ENCODE data around the gene TAS2R30.

Gene TAS2R30

GRCh38 chr12:11150832-11151231, 16.4 kb upstream of the TAS2R30 start:
- no peak for TF ChIP-seq CTCF (IDR thresholded peaks at IDR 0.05; ENCODE audit: low read depth, low read length)
- H3K4me3 ChIP-seq (ENCODE audit: low read depth, low read length), result no peak overlapping the region

- no peak overlapping the region for H3K4me3 ChIP-seq (ENCODE audit: low read depth, low read length)
- TF ChIP-seq CTCF (IDR thresholded peaks at IDR 0.05; ENCODE audit: low read depth, low read length), result no peak
Observed at GRCh38 chr12:11147420-11147819, 13.0 kb upstream of the TAS2R30 start.

- no peak for TF ChIP-seq CTCF (IDR thresholded peaks at IDR 0.05; ENCODE audit: low read depth, low read length)
Observed at GRCh38 chr12:11144297-11144696, 9.9 kb upstream of the TAS2R30 start.

GRCh38 chr12:11143352-11143751, 8.9 kb upstream of the TAS2R30 start:
- TF ChIP-seq CTCF (IDR thresholded peaks at IDR 0.05; ENCODE audit: low read depth, low read length), result no peak
- no peak overlapping the region for H3K4me3 ChIP-seq (ENCODE audit: low read depth, low read length)

More at GRCh38 chr12:11144297-11144696, 9.9 kb upstream of the TAS2R30 start:
- no peak overlapping the region for H3K4me3 ChIP-seq (ENCODE audit: low read depth, low read length)

GRCh38 chr12:11136075-11136474, 1.6 kb upstream of the TAS2R30 start:
- no peak overlapping the region for H3K4me3 ChIP-seq (ENCODE audit: low read depth, low read length)
- TF ChIP-seq CTCF (IDR thresholded peaks at IDR 0.05; ENCODE audit: low read depth, low read length), result no peak

- H3K4me3 ChIP-seq (ENCODE audit: low read depth, low read length), result no peak overlapping the region
- no peak for TF ChIP-seq CTCF (IDR thresholded peaks at IDR 0.05; ENCODE audit: low read depth, low read length)
Observed at GRCh38 chr12:11133816-11134215, 628 bp downstream of the TAS2R30 start.

- no peak overlapping the region for H3K4me3 ChIP-seq (ENCODE audit: low read depth, low read length)
- TF ChIP-seq CTCF (IDR thresholded peaks at IDR 0.05; ENCODE audit: low read depth, low read length), result no peak
Observed at GRCh38 chr12:11133162-11133561, 1.3 kb downstream of the TAS2R30 start.
